ENCODE results near the gene BCAT1.
A peak's percentile ranks its signal among the peaks of the same experiment; 100 is the strongest.

The BCAT1 gene

GRCh38 chr12:24996102-24996797 lies 47.3 kb upstream of the BCAT1 start:
- Histone ChIP-seq H3K4me2 (ENCODE audit: insufficient read depth, low read length, poor library complexity, severe bottlenecking) (no peak overlapping the region), H3K79me1 (ENCODE audit: low read depth, low read length) (no peaks in the 10 kb centered on the region), H2BK5ac (ENCODE audit: low read length) (no peak overlapping the region), H3K9ac (ENCODE audit: low read depth, low read length, poor library complexity) (no peak overlapping the region), H3K27me3 (ENCODE audit: control insufficient read depth in 3 of 3, insufficient read depth in 3 of 3, low read depth in 1 of 3, low read length in 3 of 3) (no peaks in the 10 kb centered on the region), H3K36me3 (replicated peaks in 1 of 2; ENCODE audit: control insufficient read depth in 2 of 2, insufficient read depth in 2 of 2, low read length in 2 of 2) (no peaks in the 10 kb centered on the region), H2BK120ac (ENCODE audit: low read depth, low read length) (no peak overlapping the region), H3K14ac (ENCODE audit: low read length) (no peak overlapping the region), H2BK15ac (ENCODE audit: low read length) (no peak overlapping the region), H4K91ac (ENCODE audit: low read depth, low read length, poor library complexity) (no peak overlapping the region), H3K4ac (ENCODE audit: low read length) (no peak overlapping the region), H3K23ac (ENCODE audit: low read depth, low read length, poor library complexity) (no peak overlapping the region), H3K4me1 (ENCODE audit: control insufficient read depth in 2 of 2, insufficient read depth in 1 of 2, low read depth in 1 of 2, low read length in 2 of 2) (peaks cover 0 to 4% of the 10 kb centered on the region in 2 donors), H2AFZ (ENCODE audit: low read length) (no peak overlapping the region), H4K8ac (ENCODE audit: low read depth, low read length) (no peak overlapping the region), H3K9me3 (replicated peaks in 1 of 2; ENCODE audit: control insufficient read depth in 2 of 2, insufficient read depth in 1 of 2, low read depth in 1 of 2, low read length in 2 of 2) (no peaks in the 10 kb centered on the region), H2AK5ac (ENCODE audit: low read depth, low read length) (no peak overlapping the region), H2BK12ac (ENCODE audit: low read length) (no peak overlapping the region), H3K4me3 (ENCODE audit: low read length in 2 of 2) (no peak overlapping the region), H3K18ac (ENCODE audit: low read length) (no peak overlapping the region), H3K27ac (replicated peaks; ENCODE audit: low read length) (no peak overlapping the region)
- WGBS, 2 donors (ENCODE audit: extremely low coverage in 2 of 2, insufficient read length in 2 of 2, insufficient replicate concordance in 1 of 2), result no CpG with 5 or more reads among the region's 8 CpGs
- no peak for DNase-seq (ENCODE audit: low spot score)

- H3K4me3 ChIP-seq (ENCODE audit: low read length in 2 of 2), result no peak overlapping the region
- no peak overlapping the region for H3K14ac ChIP-seq (ENCODE audit: low read length)
- no peak overlapping the region for H2BK120ac ChIP-seq (ENCODE audit: low read depth, low read length)
- no peak overlapping the region for H3K27ac ChIP-seq (replicated peaks; ENCODE audit: low read length)
- no peak overlapping the region for H4K8ac ChIP-seq (ENCODE audit: low read depth, low read length)
- no peak overlapping the region for H2BK15ac ChIP-seq (ENCODE audit: low read length)
- no peak overlapping the region for H2BK5ac ChIP-seq (ENCODE audit: low read length)
- no peak overlapping the region for H4K91ac ChIP-seq (ENCODE audit: low read depth, low read length, poor library complexity)
- H2BK12ac ChIP-seq (ENCODE audit: low read length), result no peak overlapping the region
- no CpG with 5 or more reads among the region's 4 CpGs for WGBS, 2 donors (ENCODE audit: extremely low coverage in 2 of 2, insufficient read length in 2 of 2, insufficient replicate concordance in 1 of 2)
- no peak overlapping the region for H2AK5ac ChIP-seq (ENCODE audit: low read depth, low read length)
- DNase-seq (ENCODE audit: low spot score), result no peak
- no peak overlapping the region for H3K9ac ChIP-seq (ENCODE audit: low read depth, low read length, poor library complexity)
- H3K36me3 ChIP-seq (replicated peaks in 1 of 2; ENCODE audit: control insufficient read depth in 2 of 2, insufficient read depth in 2 of 2, low read length in 2 of 2), result no peaks in the 10 kb centered on the region
- no peaks in the 10 kb centered on the region for H3K27me3 ChIP-seq (ENCODE audit: control insufficient read depth in 3 of 3, insufficient read depth in 3 of 3, low read depth in 1 of 3, low read length in 3 of 3)
- H3K4me2 ChIP-seq (ENCODE audit: insufficient read depth, low read length, poor library complexity, severe bottlenecking), result no peak overlapping the region
- no peaks in the 10 kb centered on the region for H3K9me3 ChIP-seq (replicated peaks in 1 of 2; ENCODE audit: control insufficient read depth in 2 of 2, insufficient read depth in 1 of 2, low read depth in 1 of 2, low read length in 2 of 2)
- H3K23ac ChIP-seq (ENCODE audit: low read depth, low read length, poor library complexity), result no peak overlapping the region
- peak overlapping the region; percentile 23 for H2AFZ ChIP-seq (ENCODE audit: low read length)
- H3K4me1 ChIP-seq (ENCODE audit: control insufficient read depth in 2 of 2, insufficient read depth in 1 of 2, low read depth in 1 of 2, low read length in 2 of 2), result peaks cover 0 to 4% of the 10 kb centered on the region in 2 donors
- no peak overlapping the region for H3K4ac ChIP-seq (ENCODE audit: low read length)
- no peaks in the 10 kb centered on the region for H3K79me1 ChIP-seq (ENCODE audit: low read depth, low read length)
- no peak overlapping the region for H3K18ac ChIP-seq (ENCODE audit: low read length)
These were observed 44.9 kb upstream of the BCAT1 start for GRCh38 chr12:24993793-24994192.

- WGBS, 2 donors (ENCODE audit: extremely low coverage in 2 of 2, insufficient read length in 2 of 2, insufficient replicate concordance in 1 of 2), result no CpG with 5 or more reads among the region's 9 CpGs
- H2BK120ac ChIP-seq (ENCODE audit: low read depth, low read length), result no peak overlapping the region
- no peak overlapping the region for H3K23ac ChIP-seq (ENCODE audit: low read depth, low read length, poor library complexity)
- no peak overlapping the region for H3K4me3 ChIP-seq (ENCODE audit: low read length in 2 of 2)
- H2BK12ac ChIP-seq (ENCODE audit: low read length), result peak overlapping the region; percentile 58
- H4K8ac ChIP-seq (ENCODE audit: low read depth, low read length), result no peak overlapping the region
- no peak overlapping the region for H3K9ac ChIP-seq (ENCODE audit: low read depth, low read length, poor library complexity)
- H3K4me2 ChIP-seq (ENCODE audit: insufficient read depth, low read length, poor library complexity, severe bottlenecking), result no peak overlapping the region
- H3K27ac ChIP-seq (replicated peaks; ENCODE audit: low read length), result no peak overlapping the region
- no peak overlapping the region for H2AFZ ChIP-seq (ENCODE audit: low read length)
- no peaks in the 10 kb centered on the region for H3K9me3 ChIP-seq (replicated peaks in 1 of 2; ENCODE audit: control insufficient read depth in 2 of 2, insufficient read depth in 1 of 2, low read depth in 1 of 2, low read length in 2 of 2)
- H4K91ac ChIP-seq (ENCODE audit: low read depth, low read length, poor library complexity), result no peak overlapping the region
- H3K14ac ChIP-seq (ENCODE audit: low read length), result no peak overlapping the region
- H2AK5ac ChIP-seq (ENCODE audit: low read depth, low read length), result no peak overlapping the region
- no peak overlapping the region for H3K4ac ChIP-seq (ENCODE audit: low read length)
- no peaks in the 10 kb centered on the region for H3K79me1 ChIP-seq (ENCODE audit: low read depth, low read length)
- peaks cover 0 to 4% of the 10 kb centered on the region in 2 donors for H3K4me1 ChIP-seq (ENCODE audit: control insufficient read depth in 2 of 2, insufficient read depth in 1 of 2, low read depth in 1 of 2, low read length in 2 of 2)
- H3K18ac ChIP-seq (ENCODE audit: low read length), result no peak overlapping the region
- no peak overlapping the region for H2BK15ac ChIP-seq (ENCODE audit: low read length)
- H2BK5ac ChIP-seq (ENCODE audit: low read length), result no peak overlapping the region
- peaks cover 0 to 3% (median 0%) of the 10 kb centered on the region in 3 experiments for H3K27me3 ChIP-seq (ENCODE audit: control insufficient read depth in 3 of 3, insufficient read depth in 3 of 3, low read depth in 1 of 3, low read length in 3 of 3)
- DNase-seq (ENCODE audit: low spot score), result peak; percentile 27
- no peaks in the 10 kb centered on the region for H3K36me3 ChIP-seq (replicated peaks in 1 of 2; ENCODE audit: control insufficient read depth in 2 of 2, insufficient read depth in 2 of 2, low read length in 2 of 2)
These were observed 42.5 kb upstream of the BCAT1 start for GRCh38 chr12:24991209-24992049.

GRCh38 chr12:24989216-24989615 lies 40.3 kb upstream of the BCAT1 start:
- peaks cover 0 to 3% (median 0%) of the 10 kb centered on the region in 3 experiments for H3K27me3 ChIP-seq (ENCODE audit: control insufficient read depth in 3 of 3, insufficient read depth in 3 of 3, low read depth in 1 of 3, low read length in 3 of 3)
- H2BK12ac ChIP-seq (ENCODE audit: low read length), result no peak overlapping the region
- no peak overlapping the region for H3K23ac ChIP-seq (ENCODE audit: low read depth, low read length, poor library complexity)
- no peak overlapping the region for H3K27ac ChIP-seq (replicated peaks; ENCODE audit: low read length)
- no peak overlapping the region for H2BK120ac ChIP-seq (ENCODE audit: low read depth, low read length)
- H3K9me3 ChIP-seq (replicated peaks in 1 of 2; ENCODE audit: control insufficient read depth in 2 of 2, insufficient read depth in 1 of 2, low read depth in 1 of 2, low read length in 2 of 2), result no peaks in the 10 kb centered on the region
- no peak overlapping the region for H3K14ac ChIP-seq (ENCODE audit: low read length)
- no peak overlapping the region for H2BK5ac ChIP-seq (ENCODE audit: low read length)
- H4K8ac ChIP-seq (ENCODE audit: low read depth, low read length), result no peak overlapping the region
- H3K4me1 ChIP-seq (ENCODE audit: control insufficient read depth in 2 of 2, insufficient read depth in 1 of 2, low read depth in 1 of 2, low read length in 2 of 2), result peaks cover 0 to 4% of the 10 kb centered on the region in 2 donors
- H2AK5ac ChIP-seq (ENCODE audit: low read depth, low read length), result no peak overlapping the region
- H3K36me3 ChIP-seq (replicated peaks in 1 of 2; ENCODE audit: control insufficient read depth in 2 of 2, insufficient read depth in 2 of 2, low read length in 2 of 2), result no peaks in the 10 kb centered on the region
- no peak overlapping the region for H2AFZ ChIP-seq (ENCODE audit: low read length)
- H3K18ac ChIP-seq (ENCODE audit: low read length), result no peak overlapping the region
- no CpG with 5 or more reads among the region's 2 CpGs for WGBS, 2 donors (ENCODE audit: extremely low coverage in 2 of 2, insufficient read length in 2 of 2, insufficient replicate concordance in 1 of 2)
- H3K4me2 ChIP-seq (ENCODE audit: insufficient read depth, low read length, poor library complexity, severe bottlenecking), result no peak overlapping the region
- H3K4me3 ChIP-seq (ENCODE audit: low read length in 2 of 2), result no peak overlapping the region
- no peak overlapping the region for H3K4ac ChIP-seq (ENCODE audit: low read length)
- no peak overlapping the region for H4K91ac ChIP-seq (ENCODE audit: low read depth, low read length, poor library complexity)
- H3K9ac ChIP-seq (ENCODE audit: low read depth, low read length, poor library complexity), result no peak overlapping the region
- H2BK15ac ChIP-seq (ENCODE audit: low read length), result no peak overlapping the region
- DNase-seq (ENCODE audit: low spot score), result no peak
- H3K79me1 ChIP-seq (ENCODE audit: low read depth, low read length), result no peaks in the 10 kb centered on the region

All from neuronal stem cell (in vitro differentiated cells).